Right atrium auricular region (tissue), 2 donors: ENCODE results near the gene ANKRD33. TPM values are rescaled to one million over a fixed set of nuclear protein-coding genes. Genes with fewer than 3 reads are reported as not detected.

Experiments used
- DNase-seq: peaks from one replicate; pipeline ENCODE4 v3.0.0-alpha.2; 2019; ENCODE audit warnings: low spot score
- H3K27ac ChIP-seq, 2 donors: fragments of 200-600 bp; sonication (generic); 1 replicate in 1 of 2; 2 replicates in 1 of 2; pipeline ENCODE4 v1.5.1; 2016 to 2019
- H3K27me3 ChIP-seq, 2 donors: fragments of 200-600 bp; sonication (generic); one replicate each; pipeline versions ENCODE4 v1.5.1 to v1.6.0; 2017 to 2019
- H3K36me3 ChIP-seq: fragments of 200-600 bp; sonication (generic); one replicate; pipeline ENCODE4 v1.5.1; 2016
- H3K4me1 ChIP-seq, 2 donors: fragments of 200-600 bp; sonication (generic); one replicate each; pipeline versions ENCODE4 v1.5.1 to v1.6.0; 2017 to 2019
- H3K4me3 ChIP-seq, 2 donors: fragments of 200-600 bp; sonication (generic); 1 replicate in 1 of 2; 2 replicates in 1 of 2; pipeline ENCODE4 v1.5.1; 2017 to 2019; ENCODE audit warnings: mild to moderate bottlenecking in 1 of 2, moderate library complexity in 1 of 2
- H3K9me3 ChIP-seq, 2 donors: fragments of 200-600 bp; sonication (generic); one replicate each; pipeline ENCODE4 v1.5.1; 2019
- total RNA-seq, 2 donors: library from RNA; depleted of rRNA; stranded (reverse); fragments of >200 nt; gene quantifications; one replicate each; pipeline ENCODE4 v1.1.0, GENCODE V29; 2016
- TF ChIP-seq, protein P1 (sequence below), 2 donors: fragments of 200-600 bp; sonication (generic); IDR thresholded peaks; one replicate each; pipeline ENCODE4 v1.5.1; 2019; ENCODE audit warnings: antibody characterized with exemption in 2 of 2

The ANKRD33 gene
- total RNA-seq, 2 donors from 2014 or later = not detected

DNA sequence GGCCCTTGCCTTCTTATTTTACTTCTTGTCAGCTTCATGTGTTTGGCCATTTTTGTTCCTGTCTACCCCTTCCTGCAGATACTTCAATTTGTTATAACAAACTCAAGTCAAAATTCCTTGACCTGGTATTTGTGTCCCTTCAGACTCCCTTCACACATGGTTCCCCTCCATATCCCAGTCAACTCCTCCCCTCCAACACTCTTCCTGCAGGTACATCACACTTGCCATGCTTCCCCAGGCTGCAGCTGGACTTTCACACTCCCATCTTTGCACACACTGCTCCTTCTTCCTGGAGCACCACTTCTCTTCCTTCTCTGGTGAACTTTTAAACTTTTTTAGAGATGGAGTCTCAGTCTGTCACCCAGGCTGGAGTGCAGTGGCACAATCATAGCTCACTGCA is 20.5 kb upstream of the ANKRD33 start:
- H3K4me1 ChIP-seq = peaks cover 0 to 33% of the 10 kb centered on the region in 2 donors
- H3K36me3 ChIP-seq = no peaks in the 10 kb centered on the region
- H3K27ac ChIP-seq = no peak overlapping the region
- TF ChIP-seq, protein P1, sequence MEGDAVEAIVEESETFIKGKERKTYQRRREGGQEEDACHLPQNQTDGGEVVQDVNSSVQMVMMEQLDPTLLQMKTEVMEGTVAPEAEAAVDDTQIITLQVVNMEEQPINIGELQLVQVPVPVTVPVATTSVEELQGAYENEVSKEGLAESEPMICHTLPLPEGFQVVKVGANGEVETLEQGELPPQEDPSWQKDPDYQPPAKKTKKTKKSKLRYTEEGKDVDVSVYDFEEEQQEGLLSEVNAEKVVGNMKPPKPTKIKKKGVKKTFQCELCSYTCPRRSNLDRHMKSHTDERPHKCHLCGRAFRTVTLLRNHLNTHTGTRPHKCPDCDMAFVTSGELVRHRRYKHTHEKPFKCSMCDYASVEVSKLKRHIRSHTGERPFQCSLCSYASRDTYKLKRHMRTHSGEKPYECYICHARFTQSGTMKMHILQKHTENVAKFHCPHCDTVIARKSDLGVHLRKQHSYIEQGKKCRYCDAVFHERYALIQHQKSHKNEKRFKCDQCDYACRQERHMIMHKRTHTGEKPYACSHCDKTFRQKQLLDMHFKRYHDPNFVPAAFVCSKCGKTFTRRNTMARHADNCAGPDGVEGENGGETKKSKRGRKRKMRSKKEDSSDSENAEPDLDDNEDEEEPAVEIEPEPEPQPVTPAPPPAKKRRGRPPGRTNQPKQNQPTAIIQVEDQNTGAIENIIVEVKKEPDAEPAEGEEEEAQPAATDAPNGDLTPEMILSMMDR (IDR thresholded peaks at IDR 0.05) = no peak
- peaks cover 6% of the 10 kb centered on the region in 2 donors for H3K27me3 ChIP-seq
- H3K4me3 ChIP-seq = no peak overlapping the region
- DNase-seq = no peak
- no peaks in the 10 kb centered on the region for H3K9me3 ChIP-seq

DNA sequence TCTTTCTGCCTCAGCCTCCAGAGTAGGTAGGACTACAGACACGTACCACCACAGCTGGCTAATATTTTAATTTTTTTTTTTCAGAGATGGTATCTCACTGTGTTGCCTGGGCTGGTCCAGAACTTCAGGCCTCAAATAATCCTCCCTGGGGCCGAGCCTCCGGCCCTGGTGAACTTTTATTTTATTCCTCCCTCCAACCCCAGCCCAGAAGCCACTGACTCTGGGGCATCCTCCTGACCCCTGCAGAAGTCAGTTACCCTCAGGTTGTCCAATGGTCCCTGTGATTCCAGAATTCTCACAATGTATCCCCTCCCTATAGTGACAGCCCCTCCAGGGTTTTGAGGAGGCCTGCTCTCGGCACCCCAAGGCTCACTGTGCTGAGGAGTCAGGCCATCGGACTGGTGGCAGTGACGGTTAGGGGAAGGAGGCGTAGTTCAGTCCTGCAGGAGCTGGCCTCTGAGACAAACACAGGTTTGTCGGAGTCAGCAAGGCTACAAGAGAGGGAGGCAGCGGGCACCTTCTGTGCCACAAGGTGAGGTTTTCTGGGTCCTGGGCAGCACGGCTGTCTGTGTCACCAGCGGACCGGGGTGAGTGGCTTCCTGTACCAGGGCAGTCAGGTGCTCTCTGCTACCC is 20.0 kb upstream of the ANKRD33 start:
- no peak overlapping the region for H3K4me3 ChIP-seq
- no peaks in the 10 kb centered on the region for H3K36me3 ChIP-seq
- DNase-seq = no peak
- no peak overlapping the region for H3K27ac ChIP-seq
- peaks cover 6% of the 10 kb centered on the region in 2 donors for H3K27me3 ChIP-seq
- peaks cover 0 to 33% of the 10 kb centered on the region in 2 donors for H3K4me1 ChIP-seq
- H3K9me3 ChIP-seq = no peaks in the 10 kb centered on the region
- TF ChIP-seq, protein P1 (IDR thresholded peaks at IDR 0.05) = no peak

DNA sequence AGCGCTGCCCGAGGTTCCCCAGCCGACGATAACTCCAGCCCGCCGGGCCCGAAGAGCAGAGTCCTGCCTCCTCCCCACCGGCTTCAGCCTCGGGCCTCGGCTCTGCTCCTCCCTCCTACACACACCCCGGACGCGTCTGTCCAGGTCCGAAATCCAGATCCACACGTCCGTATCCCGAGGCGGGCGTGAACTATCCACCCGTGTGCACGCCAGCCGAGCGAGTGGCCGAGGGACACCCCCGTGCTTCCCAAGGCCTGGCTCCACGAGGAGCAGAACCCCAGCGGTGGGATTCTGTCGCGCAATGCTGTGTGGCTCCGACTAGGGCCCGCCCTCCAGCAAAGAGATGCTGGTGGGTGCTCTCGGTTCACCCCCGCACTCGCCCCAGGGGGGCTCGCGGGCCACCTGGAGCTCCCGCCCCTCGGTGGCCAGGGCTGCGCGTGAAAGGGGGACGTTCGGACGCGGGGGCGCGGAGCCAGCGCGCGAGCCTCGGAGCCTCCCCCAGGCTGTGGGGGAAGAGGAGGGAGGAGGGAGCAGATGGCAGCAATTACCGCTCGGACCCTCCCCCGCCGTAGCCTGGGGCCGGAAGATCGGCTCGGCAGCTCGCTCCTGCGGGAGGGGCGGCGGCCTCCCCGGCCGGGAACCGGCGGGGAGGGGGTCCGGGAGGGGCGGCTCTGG is 18.9 kb upstream of the ANKRD33 start:
- peaks cover 6% of the 10 kb centered on the region in 2 donors for H3K27me3 ChIP-seq
- no peak for DNase-seq
- no peaks in the 10 kb centered on the region for H3K36me3 ChIP-seq
- TF ChIP-seq, protein P1 (IDR thresholded peaks at IDR 0.05) = no peak
- H3K27ac ChIP-seq = no peak overlapping the region
- H3K4me1 ChIP-seq = peaks cover 0 to 26% of the 10 kb centered on the region in 2 donors
- H3K4me3 ChIP-seq = peak overlapping the region; percentile 40 to 51
- no peaks in the 10 kb centered on the region for H3K9me3 ChIP-seq

DNA sequence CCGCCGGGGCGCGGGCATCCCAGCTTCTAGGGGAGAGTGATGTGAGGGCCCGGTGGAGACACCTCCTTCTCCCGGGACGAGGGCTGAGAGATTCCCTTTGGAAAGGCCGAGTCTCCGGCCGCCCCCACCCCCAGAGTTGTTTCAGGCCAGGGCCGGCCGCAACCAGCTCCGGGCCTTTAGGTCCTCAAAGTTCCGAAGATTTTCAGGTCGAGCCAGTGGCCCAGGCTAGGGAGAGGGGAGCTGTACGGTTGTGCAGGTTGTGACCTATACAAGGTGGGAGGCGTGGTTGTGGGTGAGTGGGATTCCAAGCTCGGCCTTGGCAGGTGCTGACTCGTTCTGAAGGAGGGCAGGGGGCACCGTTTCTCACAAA is 18.4 kb upstream of the ANKRD33 start:
- no peak overlapping the region for H3K27ac ChIP-seq
- DNase-seq = no peak
- H3K4me3 ChIP-seq = peak overlapping the region; percentile 40 to 51
- peaks cover 4 to 6% of the 10 kb centered on the region in 2 donors for H3K27me3 ChIP-seq
- H3K9me3 ChIP-seq = no peaks in the 10 kb centered on the region
- H3K36me3 ChIP-seq = no peaks in the 10 kb centered on the region
- TF ChIP-seq, protein P1 (IDR thresholded peaks at IDR 0.05) = no peak
- H3K4me1 ChIP-seq = peaks cover 0 to 20% of the 10 kb centered on the region in 2 donors

DNA sequence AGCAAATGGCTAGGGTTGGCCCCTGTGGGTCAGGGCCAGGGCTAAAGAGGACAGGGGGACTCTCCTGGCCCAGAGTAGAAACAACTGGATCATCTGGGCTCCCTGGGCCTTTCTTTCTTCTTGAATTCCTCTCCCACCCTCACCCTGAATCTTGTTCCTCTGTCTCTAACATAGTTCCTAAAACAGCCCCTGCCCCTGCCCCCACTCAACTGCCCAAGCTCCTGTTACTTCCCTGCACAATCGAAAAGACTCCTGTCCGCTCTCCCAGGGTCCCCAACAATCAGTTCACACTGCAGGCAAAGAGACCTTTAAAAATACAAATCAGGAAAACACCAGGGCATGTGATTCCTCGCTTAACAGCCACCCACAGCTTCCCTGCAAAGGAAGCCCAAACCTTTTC is 18.0 kb upstream of the ANKRD33 start:
- H3K4me3 ChIP-seq = no peak overlapping the region
- no peak for DNase-seq
- peaks cover 0 to 19% of the 10 kb centered on the region in 2 donors for H3K4me1 ChIP-seq
- H3K27me3 ChIP-seq = peaks cover 4 to 6% of the 10 kb centered on the region in 2 donors
- H3K27ac ChIP-seq = no peak overlapping the region
- H3K9me3 ChIP-seq = no peaks in the 10 kb centered on the region
- H3K36me3 ChIP-seq = no peaks in the 10 kb centered on the region
- TF ChIP-seq, protein P1 (IDR thresholded peaks at IDR 0.05) = no peak
